Neural crest cell (in vitro differentiated cells): ENCODE results near the gene DAAM1. TPM values are rescaled to one million over a fixed set of nuclear protein-coding genes. Genes with fewer than 3 reads are reported as not detected.
A peak's percentile ranks its signal among the peaks of the same experiment; 100 is the strongest.

Source experiments
- DNase-seq: peaks from one replicate; pipeline ENCODE4 v3.0.0; 2021; ENCODE audit warnings: low read depth, mixed read lengths, low spot score
- H3K27ac Mint-ChIP-seq: one replicate; pipeline ENCODE4 v1.8.0; 2021; ENCODE audit warnings: mild to moderate bottlenecking, mixed read lengths; ENCODE audit not compliant: unreplicated experiment
- H3K27me3 Mint-ChIP-seq: 2 replicates; pipeline ENCODE4 v1.8.0; 2021; ENCODE audit warnings: low read depth, mild to moderate bottlenecking, mixed read lengths
- H3K36me3 Mint-ChIP-seq: 2 replicates; pipeline ENCODE4 v1.8.0; 2021; ENCODE audit warnings: low read depth, mild to moderate bottlenecking, mixed read lengths
- H3K4me1 Mint-ChIP-seq: 2 replicates; pipeline ENCODE4 v1.8.0; 2021; ENCODE audit warnings: mixed read lengths
- H3K4me3 Mint-ChIP-seq: one replicate; pipeline ENCODE4 v1.8.0; 2021; ENCODE audit warnings: mild to moderate bottlenecking, mixed read lengths
- H3K9me3 Mint-ChIP-seq: 2 replicates; pipeline ENCODE4 v1.8.0; 2021; ENCODE audit warnings: mixed read lengths
- total RNA-seq: library from RNA; stranded (reverse); gene quantifications from 2 replicates; pipeline ENCODE4 v1.2.1, GENCODE V29; 2021
- TF ChIP-seq, protein P1 (sequence below): fragments of 200-600 bp; sonication (generic); conservative IDR thresholded peaks from 2 replicates; pipeline ENCODE4 v1.5.0; 2021; ENCODE audit warnings: antibody characterized with exemption, mild to moderate bottlenecking

Gene DAAM1
- total RNA-seq, 1 donor from 2014 or later: 47.2 TPM

DNA sequence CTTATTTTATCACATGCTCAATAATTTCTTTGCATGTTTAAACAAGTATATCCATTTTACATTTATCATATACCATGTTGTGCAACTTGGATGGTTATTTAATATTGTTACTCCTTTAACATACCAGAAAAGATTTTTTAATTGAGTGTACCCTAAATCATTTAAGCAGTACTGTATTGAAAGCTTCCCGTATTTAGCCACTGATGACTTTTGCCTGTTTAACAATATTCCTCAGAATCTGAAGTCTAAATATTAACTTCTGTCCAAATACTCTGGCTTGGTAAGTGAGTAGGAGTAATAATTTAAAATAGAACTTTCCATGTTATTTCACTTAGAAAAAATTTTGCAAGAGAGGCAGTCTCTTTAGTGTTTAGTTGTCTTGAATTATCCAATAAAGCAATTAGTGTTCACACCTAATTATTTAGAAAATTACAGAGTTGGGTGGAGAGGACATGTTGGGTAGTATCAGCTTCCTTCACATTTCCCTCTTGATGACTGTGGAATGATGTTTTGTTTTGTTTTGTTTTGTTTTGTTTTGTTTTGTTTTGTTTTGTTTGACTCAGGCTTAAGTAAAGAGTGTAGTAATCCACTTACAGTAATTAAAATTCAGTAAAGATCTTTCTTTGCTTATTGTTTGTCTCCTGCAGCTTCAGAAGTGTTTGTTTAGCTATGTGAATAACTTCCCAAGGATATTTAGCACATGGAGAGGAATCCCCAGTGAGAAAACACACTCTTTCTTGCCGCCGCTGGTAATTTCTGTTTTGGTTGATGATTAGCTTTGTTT lies 59.5 kb downstream of the DAAM1 start:
- Mint-ChIP-seq H3K4me3 (no peak overlapping the region), H3K27me3 (no peaks in the 10 kb centered on the region), H3K9me3 (no peaks in the 10 kb centered on the region), H3K36me3 (no peaks in the 10 kb centered on the region), H3K4me1 (no peaks in the 10 kb centered on the region), H3K27ac (no peak overlapping the region)
- no peak for DNase-seq
- TF ChIP-seq, protein P1, sequence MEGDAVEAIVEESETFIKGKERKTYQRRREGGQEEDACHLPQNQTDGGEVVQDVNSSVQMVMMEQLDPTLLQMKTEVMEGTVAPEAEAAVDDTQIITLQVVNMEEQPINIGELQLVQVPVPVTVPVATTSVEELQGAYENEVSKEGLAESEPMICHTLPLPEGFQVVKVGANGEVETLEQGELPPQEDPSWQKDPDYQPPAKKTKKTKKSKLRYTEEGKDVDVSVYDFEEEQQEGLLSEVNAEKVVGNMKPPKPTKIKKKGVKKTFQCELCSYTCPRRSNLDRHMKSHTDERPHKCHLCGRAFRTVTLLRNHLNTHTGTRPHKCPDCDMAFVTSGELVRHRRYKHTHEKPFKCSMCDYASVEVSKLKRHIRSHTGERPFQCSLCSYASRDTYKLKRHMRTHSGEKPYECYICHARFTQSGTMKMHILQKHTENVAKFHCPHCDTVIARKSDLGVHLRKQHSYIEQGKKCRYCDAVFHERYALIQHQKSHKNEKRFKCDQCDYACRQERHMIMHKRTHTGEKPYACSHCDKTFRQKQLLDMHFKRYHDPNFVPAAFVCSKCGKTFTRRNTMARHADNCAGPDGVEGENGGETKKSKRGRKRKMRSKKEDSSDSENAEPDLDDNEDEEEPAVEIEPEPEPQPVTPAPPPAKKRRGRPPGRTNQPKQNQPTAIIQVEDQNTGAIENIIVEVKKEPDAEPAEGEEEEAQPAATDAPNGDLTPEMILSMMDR: no peak

DNA sequence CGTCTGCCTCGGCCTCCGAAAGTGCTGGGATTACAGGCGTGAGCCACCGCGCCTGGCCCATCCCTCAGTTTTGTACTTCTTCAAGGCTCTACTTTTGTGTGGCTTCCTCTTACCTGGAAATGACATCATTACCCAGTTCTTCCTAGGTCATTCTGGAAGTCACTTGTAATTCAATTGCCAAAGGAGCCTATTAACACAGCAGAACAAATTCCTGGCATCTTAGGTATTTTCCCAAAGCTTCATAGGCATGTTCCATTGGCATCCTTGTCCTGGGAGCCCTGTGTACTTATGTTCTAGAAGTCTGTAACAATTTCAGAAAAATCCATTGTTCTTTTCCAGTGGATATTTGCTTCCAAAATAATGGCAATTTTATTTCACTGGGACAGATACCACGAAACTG lies 60.6 kb downstream of the DAAM1 start:
- Mint-ChIP-seq H3K4me3 (no peak overlapping the region), H3K27me3 (no peaks in the 10 kb centered on the region), H3K27ac (no peak overlapping the region), H3K9me3 (no peaks in the 10 kb centered on the region), H3K4me1 (peaks cover under 1% of the 10 kb centered on the region), H3K36me3 (no peaks in the 10 kb centered on the region)
- TF ChIP-seq, protein P1: no peak
- no peak for DNase-seq

DNA sequence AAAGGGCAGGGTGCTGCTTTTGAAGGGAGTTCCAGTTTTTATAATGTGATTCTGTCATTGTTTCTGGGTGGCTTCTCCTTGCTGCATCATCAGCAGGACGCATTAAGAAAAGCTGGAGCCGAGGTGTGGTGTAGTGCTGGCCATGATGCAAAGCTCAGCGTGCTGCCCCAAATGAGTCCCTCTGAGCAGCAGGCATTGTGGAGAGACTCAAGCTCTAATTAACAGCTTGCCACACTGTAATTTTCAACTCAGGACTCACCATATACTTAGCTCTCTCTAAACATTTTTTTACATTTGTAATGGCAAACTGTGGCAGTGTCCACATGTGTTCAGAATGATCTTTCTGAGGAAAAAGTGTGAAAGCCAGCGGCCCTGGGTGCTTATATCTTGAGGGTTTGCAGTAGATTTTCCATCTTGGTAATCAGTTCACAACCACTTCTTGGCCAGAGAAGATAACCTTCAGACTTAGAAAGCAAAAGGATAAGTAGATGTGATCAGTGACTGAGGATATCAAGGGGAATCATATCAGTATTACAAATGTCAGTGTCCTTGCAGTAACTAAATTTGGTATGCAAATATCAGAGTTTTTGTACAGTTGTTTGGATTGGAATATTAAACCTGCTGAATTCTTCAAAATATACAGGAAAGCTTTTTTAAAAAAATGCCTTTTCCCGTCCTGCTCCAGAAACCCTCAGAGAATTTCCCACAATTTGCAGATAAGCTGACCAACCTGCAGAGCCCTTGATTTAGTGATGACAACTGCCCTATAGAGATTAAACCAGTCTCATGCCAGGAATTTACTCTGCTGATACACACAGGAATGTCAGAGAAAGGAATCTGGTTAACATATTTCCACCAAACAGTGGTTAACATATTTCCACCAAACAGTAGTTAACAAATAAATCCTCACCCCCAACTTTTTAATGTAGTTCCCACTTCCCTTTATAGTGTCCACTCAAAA lies 63.6 kb downstream of the DAAM1 start:
- Mint-ChIP-seq H3K4me1 (peaks cover 6% of the 10 kb centered on the region), H3K27me3 (no peaks in the 10 kb centered on the region), H3K27ac (peak overlapping the region; percentile 8), H3K4me3 (no peak overlapping the region), H3K36me3 (no peaks in the 10 kb centered on the region), H3K9me3 (no peaks in the 10 kb centered on the region)
- no peak for DNase-seq
- TF ChIP-seq, protein P1: no peak

DNA sequence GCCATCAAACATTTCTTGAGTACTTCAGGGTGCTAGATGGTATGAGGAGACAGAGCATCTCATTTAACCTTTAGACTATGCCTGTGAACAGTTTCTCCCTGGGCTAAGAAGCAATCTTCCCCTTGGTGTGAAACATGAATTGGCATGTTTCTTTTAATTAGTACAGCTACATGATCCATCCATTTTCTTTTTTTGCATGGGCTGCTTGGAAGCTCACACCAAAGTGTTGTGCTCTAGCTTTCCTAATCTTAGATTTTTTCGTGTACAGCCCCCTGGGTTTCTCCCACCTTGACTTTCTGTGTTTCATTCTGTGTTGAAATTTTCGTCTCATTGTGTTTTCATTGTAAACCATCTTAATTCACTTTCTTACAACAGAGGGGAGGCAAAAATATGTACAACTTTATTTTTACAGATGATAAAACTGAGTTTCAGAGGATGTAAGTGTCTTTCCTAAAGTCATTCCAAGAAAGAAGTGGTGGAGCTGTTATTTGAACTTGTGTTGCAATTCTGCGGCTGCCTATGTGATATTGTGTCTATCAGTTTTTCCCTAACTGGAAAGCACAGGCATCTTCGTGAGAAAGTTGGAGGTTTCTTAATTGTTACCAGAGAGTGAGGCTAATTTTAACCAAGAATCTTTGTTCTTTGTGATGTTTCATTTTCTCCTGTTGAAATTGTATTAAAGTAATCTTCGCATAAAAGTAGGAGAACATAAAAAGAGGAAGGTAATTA lies 64.5 kb downstream of the DAAM1 start:
- H3K9me3 Mint-ChIP-seq: no peaks in the 10 kb centered on the region
- no peaks in the 10 kb centered on the region for H3K36me3 Mint-ChIP-seq
- H3K4me3 Mint-ChIP-seq: no peak overlapping the region
- no peaks in the 10 kb centered on the region for H3K27me3 Mint-ChIP-seq
- TF ChIP-seq, protein P1: no peak
- H3K27ac Mint-ChIP-seq: no peak overlapping the region
- H3K4me1 Mint-ChIP-seq: peaks cover 6% of the 10 kb centered on the region
- no peak for DNase-seq

DNA sequence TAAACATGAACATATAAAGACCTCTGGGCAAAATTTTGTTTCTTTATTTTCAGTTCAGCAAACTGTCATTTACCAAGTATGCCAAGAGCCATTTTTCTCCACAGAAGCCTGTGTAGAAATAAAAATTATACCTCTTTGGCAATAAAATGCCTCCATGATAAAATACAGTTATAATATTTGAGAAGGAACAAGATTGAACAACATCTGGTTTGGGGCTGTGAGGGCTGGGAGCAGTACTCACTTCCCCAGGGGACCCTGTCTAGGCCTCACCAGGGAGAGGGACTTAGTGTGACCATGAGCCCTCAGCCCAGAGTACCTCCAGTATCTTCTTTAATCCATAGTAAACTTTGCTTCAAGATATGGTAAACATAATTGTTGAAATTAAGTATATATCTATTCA lies 65.1 kb downstream of the DAAM1 start:
- no peak for DNase-seq
- TF ChIP-seq, protein P1: no peak
- Mint-ChIP-seq H3K27ac (no peak overlapping the region), H3K4me1 (peaks cover 6% of the 10 kb centered on the region), H3K27me3 (no peaks in the 10 kb centered on the region), H3K9me3 (peaks cover 2% of the 10 kb centered on the region), H3K36me3 (no peaks in the 10 kb centered on the region), H3K4me3 (no peak overlapping the region)
